Esophagus muscularis mucosa (tissue), 4 donors: ENCODE data around the gene UGT1A5. TPM values are rescaled to one million over a fixed set of nuclear protein-coding genes. Genes with fewer than 3 reads are reported as not detected.
"Not testable (repeated sequence)": the region's sequence is repeated elsewhere in the genome, so short reads cannot be mapped to it uniquely, and the experiment has no call there.

ENCODE experiments used
- DNase-seq: peaks from one replicate; pipeline ENCODE4 v3.0.0-alpha.2; 2017; ENCODE audit errors: extremely low spot score
- H3K27ac ChIP-seq, 4 donors: fragments of 200-600 bp; sonication (generic); replicated peaks in 1 of 4; 1 replicate in 3 of 4; 2 replicates in 1 of 4; pipeline ENCODE4 v1.5.1; 2016 to 2019; ENCODE audit warnings: mild to moderate bottlenecking in 1 of 4
- H3K27me3 ChIP-seq, 4 donors: fragments of 200-600 bp; sonication (generic); one replicate each; pipeline versions ENCODE4 v1.5.1 to v1.6.0; 2016 to 2019
- H3K36me3 ChIP-seq, 4 donors: fragments of 200-600 bp; sonication (generic); one replicate each; pipeline ENCODE4 v1.5.1; 2016 to 2019
- H3K4me1 ChIP-seq, 4 donors: fragments of 200-600 bp; sonication (generic); one replicate each; pipeline ENCODE4 v1.5.1; 2016 to 2019
- H3K4me3 ChIP-seq, 4 donors: fragments of 200-600 bp; sonication (generic); 1 replicate in 2 of 4; 2 replicates in 2 of 4; pipeline ENCODE4 v1.5.1; 2016 to 2019; ENCODE audit warnings: mild to moderate bottlenecking in 4 of 4, moderate library complexity in 1 of 4
- H3K9me3 ChIP-seq, 4 donors: fragments of 200-600 bp; sonication (generic); 1 replicate in 3 of 4; 2 replicates in 1 of 4; pipeline ENCODE4 v1.5.1; 2016 to 2019
- CTCF ChIP-seq, 3 experiments: fragments of 200-600 bp in 2 of 3; fragments of 450-650 bp in 1 of 3; sonication (generic) in 2 of 3; IDR thresholded peaks; one replicate each; pipeline ENCODE4 v1.5.1; 2017 to 2019; ENCODE audit warnings: antibody characterized with exemption in 3 of 3, mild to moderate bottlenecking in 2 of 3, moderate library complexity in 1 of 3
- EP300 ChIP-seq: sonication (generic); formaldehyde crosslinking; IDR thresholded peaks from one replicate; pipeline ENCODE4 v1.6.1; 2017; ENCODE audit warnings: antibody characterized with exemption
- POLR2A ChIP-seq: fragments of 450-650 bp; IDR thresholded peaks from one replicate; pipeline ENCODE4 v1.6.1; 2017; ENCODE audit warnings: antibody characterized with exemption, moderate library complexity, mild to moderate bottlenecking, low read depth
- POLR2AphosphoS5 ChIP-seq, 2 donors: sonication (generic); formaldehyde crosslinking; IDR thresholded peaks; one replicate each; pipeline ENCODE4 v1.6.1; 2017; ENCODE audit warnings: antibody characterized with exemption in 2 of 2
- WGBS: methylation state at CpG from one replicate; pipeline ENCODE4 v1.1.5; 2018; 5-methylcytosine and 5-hydroxymethylcytosine counted together
- intact Hi-C: fragments of 100-400 bp; cut with DNase I; formaldehyde crosslinking; loops from one replicate; pipeline ENCODE4 v1.15.1; 2023
- total RNA-seq, 4 donors: library from RNA; depleted of rRNA; stranded (reverse); fragments of >200 nt; gene quantifications; one replicate each; pipeline versions ENCODE4 v1.1.0 to v1.2.1, GENCODE V29; 2016

UGT1A5 gene
- total RNA-seq, 4 donors from 2014 or later: not detected

GRCh38 chr2:233745073-233745755, 32.5 kb downstream of the UGT1A5 start:
- TF ChIP-seq POLR2AphosphoS5 (IDR thresholded peaks at IDR 0.05) (no peak), EP300 (no peak), POLR2A (no peak), CTCF (IDR thresholded peaks at IDR 0.05) (no peak)
- 76% methylated on average over 5 of the region's 5 CpGs for WGBS
- H3K27me3 ChIP-seq: peaks cover 0 to 3% (median 0%) of the 10 kb centered on the region in 4 donors
- H3K4me1 ChIP-seq: no peaks in the 10 kb centered on the region
- H3K36me3 ChIP-seq: no peaks in the 10 kb centered on the region
- DNase-seq: no peak
- H3K27ac ChIP-seq: no peak overlapping the region
- H3K4me3 ChIP-seq: no peak overlapping the region
- H3K9me3 ChIP-seq: no peaks in the 10 kb centered on the region
- intact Hi-C loops: no loop called here

DNA sequence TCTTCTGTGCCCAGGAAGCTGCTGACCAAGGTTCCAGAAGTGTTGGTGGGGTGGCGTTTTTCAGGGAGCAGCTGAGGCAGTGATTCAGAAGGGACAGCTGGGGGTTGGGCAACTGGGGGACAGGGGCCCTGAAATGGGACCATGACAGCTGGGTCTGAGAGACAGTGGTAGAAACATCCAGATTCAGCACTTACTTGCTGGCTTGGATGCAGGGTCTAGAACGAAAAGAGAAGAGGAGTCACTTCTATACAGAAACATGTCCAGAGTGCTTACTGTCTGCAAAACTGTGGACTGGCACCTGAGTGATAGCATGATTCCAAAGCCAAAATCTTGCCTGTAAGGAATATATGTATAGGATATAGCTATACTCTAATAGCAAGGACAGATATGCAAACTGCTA, 33.1 kb downstream of the UGT1A5 start:
- 64% methylated on average over 2 of the region's 2 CpGs for WGBS
- H3K9me3 ChIP-seq, DNase-seq, H3K4me3 ChIP-seq, H3K36me3 ChIP-seq, intact Hi-C loops, H3K4me1 ChIP-seq, H3K27me3 ChIP-seq, H3K27ac ChIP-seq: not testable (repeated sequence)

DNA sequence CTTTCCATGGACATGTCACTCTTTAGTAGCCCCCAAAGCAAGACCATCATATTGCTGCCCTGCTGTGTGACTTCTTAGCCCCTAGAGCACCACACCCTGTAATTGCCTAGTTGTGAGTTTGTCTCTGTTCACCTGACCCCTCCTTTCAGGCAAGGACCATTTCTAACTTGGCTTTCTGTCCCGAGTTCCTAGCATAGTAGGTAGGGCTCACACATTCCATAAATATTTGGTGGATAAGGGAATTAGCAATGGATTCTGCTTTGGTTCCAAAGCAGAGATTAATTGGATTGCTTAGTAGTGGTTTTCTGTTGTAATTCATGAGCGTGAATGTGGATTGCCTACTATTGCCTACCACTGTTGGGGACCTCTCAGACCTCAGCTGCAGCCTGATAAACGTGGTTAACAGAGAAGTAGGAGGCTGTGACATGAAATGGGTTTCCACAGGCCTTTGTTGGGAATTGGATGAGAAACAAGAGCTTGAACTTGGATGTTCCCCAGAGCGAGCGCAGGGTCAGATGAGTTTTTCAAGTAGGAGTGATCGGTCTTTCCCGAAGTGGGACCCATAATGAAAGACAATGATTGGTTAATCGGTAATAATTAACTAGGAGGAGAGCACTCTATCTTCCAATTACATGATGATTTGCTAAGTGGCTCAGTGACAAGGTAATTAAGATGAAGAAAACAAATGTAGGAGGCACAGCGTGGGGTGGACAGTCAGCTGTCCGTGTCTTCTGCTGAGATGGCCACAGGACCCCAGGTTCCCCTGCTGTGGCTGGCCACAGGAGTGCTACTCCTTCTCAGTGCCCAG, 34.0 kb downstream of the UGT1A5 start:
- DNase-seq: no peak
- 77% methylated on average over 10 of the region's 10 CpGs for WGBS

DNA sequence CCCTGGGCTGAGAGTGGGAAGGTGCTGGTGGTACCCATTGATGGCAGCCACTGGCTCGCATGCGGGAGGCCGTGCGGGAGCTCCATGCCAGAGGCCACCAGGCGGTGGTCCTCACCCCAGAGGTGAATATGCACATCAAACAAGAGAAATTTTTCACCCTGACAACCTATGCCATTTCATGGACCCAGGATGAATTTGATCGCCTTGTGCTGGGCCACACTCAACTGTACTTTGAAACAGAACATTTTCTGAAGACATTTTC, 34.5 kb downstream of the UGT1A5 start:
- Histone ChIP-seq H3K9me3 (no peaks in the 10 kb centered on the region), H3K4me3 (no peak overlapping the region), H3K4me1 (no peaks in the 10 kb centered on the region), H3K27me3 (peaks cover 0 to 3% (median 0%) of the 10 kb centered on the region in 4 donors), H3K27ac (no peak overlapping the region), H3K36me3 (no peaks in the 10 kb centered on the region)
- no peak for DNase-seq
- 86% methylated on average over 4 of the region's 6 CpGs for WGBS
- intact Hi-C loops: no loop called here
- TF ChIP-seq CTCF (IDR thresholded peaks at IDR 0.05): no peak
- no peak for TF ChIP-seq EP300
- no peak for TF ChIP-seq POLR2AphosphoS5 (IDR thresholded peaks at IDR 0.05)
- no peak for TF ChIP-seq POLR2A

More for the DNA sequence above, 34.0 kb downstream of the UGT1A5 start:
- no peak overlapping the region for H3K4me3 ChIP-seq
- H3K27ac ChIP-seq: no peak overlapping the region
- TF ChIP-seq EP300: no peak
- no peaks in the 10 kb centered on the region for H3K36me3 ChIP-seq
- H3K9me3 ChIP-seq: no peaks in the 10 kb centered on the region
- H3K27me3 ChIP-seq: peaks cover 0 to 3% (median 0%) of the 10 kb centered on the region in 4 donors
- no peaks in the 10 kb centered on the region for H3K4me1 ChIP-seq
- intact Hi-C loops: no loop called here

DNA sequence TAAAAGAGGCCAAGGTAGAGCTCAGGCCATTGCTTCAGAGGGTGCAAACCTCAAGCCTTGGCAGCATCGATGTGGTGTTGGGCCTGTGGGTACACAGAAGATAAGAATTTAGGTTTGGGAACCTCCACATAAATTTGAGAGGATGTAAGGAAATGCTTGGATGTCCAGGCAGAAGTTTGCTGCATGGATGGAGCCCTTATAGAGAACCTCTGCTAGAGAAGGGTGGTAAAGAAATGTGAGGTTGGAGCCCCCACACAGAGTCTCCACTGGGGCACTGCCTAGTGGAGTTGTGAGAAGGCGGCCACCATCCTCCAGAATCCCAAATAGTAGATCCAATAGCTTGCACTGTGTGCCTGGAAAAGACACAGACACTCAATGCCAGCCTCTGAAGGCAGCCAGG, 38.0 kb downstream of the UGT1A5 start:
- H3K4me3 ChIP-seq, H3K4me1 ChIP-seq, H3K27ac ChIP-seq, H3K27me3 ChIP-seq, H3K9me3 ChIP-seq, H3K36me3 ChIP-seq, DNase-seq, intact Hi-C loops: not testable (repeated sequence)
- WGBS: 80% methylated on average over 2 of the region's 2 CpGs

- H3K27ac ChIP-seq, H3K36me3 ChIP-seq, H3K9me3 ChIP-seq, H3K4me1 ChIP-seq, H3K4me3 ChIP-seq, H3K27me3 ChIP-seq, DNase-seq, intact Hi-C loops: not testable (repeated sequence)
- WGBS: 75% methylated on average over 2 of the region's 2 CpGs
Observed at GRCh38 chr2:233751212-233752009, 38.7 kb downstream of the UGT1A5 start.
